Right hindlimb (tissue), 1 donor: Measurements from ENCODE around the gene TCAF1.
"Not testable (repeated sequence)": the region's sequence is repeated elsewhere in the genome, so short reads cannot be mapped to it uniquely, and the experiment has no call there.

ENCODE experiments used
- DNase-seq: peaks from one replicate; pipeline ENCODE4 v3.0.0-alpha.2; 2018

TCAF1 gene

GRCh38 chr7:143905509-143905908, 3.5 kb upstream of the TCAF1 start:
- no peak for DNase-seq

GRCh38 chr7:143902332-143902899, 440 bp upstream of the TCAF1 start:
- peak; percentile 16 for DNase-seq

GRCh38 chr7:143901332-143901667, 676 bp downstream of the TCAF1 start:
- DNase-seq = peak; percentile 63

GRCh38 chr7:143900230-143900766, 1.7 kb downstream of the TCAF1 start:
- no peak for DNase-seq

GRCh38 chr7:143898810-143899209, 3.2 kb downstream of the TCAF1 start:
- DNase-seq = no peak

GRCh38 chr7:143896667-143897066, 5.3 kb downstream of the TCAF1 start:
- no peak for DNase-seq

GRCh38 chr7:143892527-143893300, 9.3 kb downstream of the TCAF1 start:
- no peak for DNase-seq

GRCh38 chr7:143891457-143891856, 10.5 kb downstream of the TCAF1 start:
- no peak for DNase-seq

- no peak for DNase-seq
These were observed 11.4 kb downstream of the TCAF1 start for GRCh38 chr7:143890558-143890957.

- DNase-seq = no peak
These were observed 12.9 kb downstream of the TCAF1 start for GRCh38 chr7:143889068-143889467.

GRCh38 chr7:143886826-143887477, 15.0 kb downstream of the TCAF1 start:
- no peak for DNase-seq

GRCh38 chr7:143885951-143886350, 16.0 kb downstream of the TCAF1 start:
- DNase-seq = peak; percentile 31

- DNase-seq = peak; percentile 91
These were observed 16.9 kb downstream of the TCAF1 start for GRCh38 chr7:143884969-143885559.

GRCh38 chr7:143884241-143884968, 17.6 kb downstream of the TCAF1 start:
- no peak for DNase-seq

GRCh38 chr7:143882604-143883078, 19.3 kb downstream of the TCAF1 start:
- DNase-seq = peak; percentile 93

- peak; percentile 88 for DNase-seq
These were observed 19.9 kb downstream of the TCAF1 start for GRCh38 chr7:143882020-143882603.

- no peak for DNase-seq
These were observed 23.1 kb downstream of the TCAF1 start for GRCh38 chr7:143878884-143879283.

- DNase-seq = peak; percentile 24
These were observed 24.9 kb downstream of the TCAF1 start for GRCh38 chr7:143877098-143877497.

GRCh38 chr7:143876218-143876617, 25.8 kb downstream of the TCAF1 start:
- DNase-seq = no peak

GRCh38 chr7:143873242-143873641, 28.7 kb downstream of the TCAF1 start:
- not testable (repeated sequence) for DNase-seq

GRCh38 chr7:143871534-143871933, 30.4 kb downstream of the TCAF1 start:
- not testable (repeated sequence) for DNase-seq

- DNase-seq = not testable (repeated sequence)
These were observed 44.0 kb downstream of the TCAF1 start for GRCh38 chr7:143857994-143858393.
